ENCODE data around the gene TMEM40. TPM values are rescaled to one million over a fixed set of nuclear protein-coding genes. Genes with fewer than 3 reads are reported as not detected.
"Not testable (repeated sequence)": the region's sequence is repeated elsewhere in the genome, so short reads cannot be mapped to it uniquely, and the experiment has no call there.

TMEM40 gene
- total RNA-seq, 1 donor from 2014 or later, result 0.54 TPM

GRCh38 chr3:12727937-12728336, 31.1 kb downstream of the TMEM40 start:
- intact Hi-C loops (cut with DNase I), result loop anchor here (5.0 to 10.0 kb wide), 2 partner anchors 69 to 593 kb away; partner anchors contain the start of gene CAND2
- DNase-seq (ENCODE audit: low spot score), result no peak

GRCh38 chr3:12727481-12727880, 31.6 kb downstream of the TMEM40 start:
- intact Hi-C loops (cut with DNase I), result loop anchor here (5.0 to 10.0 kb wide), 2 partner anchors 70 to 593 kb away; partner anchors contain the start of gene CAND2

GRCh38 chr3:12725436-12725835, 33.6 kb downstream of the TMEM40 start:
- no peak for DNase-seq (ENCODE audit: low spot score)
- intact Hi-C loops (cut with DNase I), result loop anchor here (5.0 to 10.0 kb wide), 2 partner anchors 72 to 591 kb away; partner anchors contain the start of gene CAND2

More at GRCh38 chr3:12727481-12727880, 31.6 kb downstream of the TMEM40 start:
- DNase-seq (ENCODE audit: low spot score), result no peak

- no peak for DNase-seq (ENCODE audit: low spot score)
- intact Hi-C loops (cut with DNase I), result loop anchor here (5.0 to 10.0 kb wide), 4 partner anchors 73 to 590 kb away; partner anchors contain the start of genes CAND2, MKRN2 and TSEN2
Measured at GRCh38 chr3:12724794-12725193, 34.3 kb downstream of the TMEM40 start.

GRCh38 chr3:12723362-12723761, 35.7 kb downstream of the TMEM40 start:
- intact Hi-C loops (cut with DNase I), result loop anchor here (5.0 to 10.0 kb wide), 3 partner anchors 166 to 589 kb away; partner anchors contain the start of genes MKRN2 and TSEN2

GRCh38 chr3:12722226-12722625, 36.8 kb downstream of the TMEM40 start:
- no peak for DNase-seq (ENCODE audit: low spot score)
- intact Hi-C loops (cut with DNase I), result loop anchor here (5.0 to 10.0 kb wide), 3 partner anchors 165 to 587 kb away; partner anchors contain the start of genes MKRN2 and TSEN2

More at GRCh38 chr3:12723362-12723761, 35.7 kb downstream of the TMEM40 start:
- DNase-seq (ENCODE audit: low spot score), result not testable (repeated sequence)

GRCh38 chr3:12719984-12720898, 38.8 kb downstream of the TMEM40 start:
- intact Hi-C loops (cut with DNase I), result loop anchor here (5.0 to 10.0 kb wide), 3 partner anchors 163 to 585 kb away; partner anchors contain the start of genes MKRN2 and TSEN2
- peak; percentile 85 for DNase-seq (ENCODE audit: low spot score)

GRCh38 chr3:12719541-12719940, 39.5 kb downstream of the TMEM40 start:
- DNase-seq (ENCODE audit: low spot score), result no peak
- intact Hi-C loops (cut with DNase I), result no loop called here

- DNase-seq (ENCODE audit: low spot score), result no peak
- intact Hi-C loops (cut with DNase I), result no loop called here
Measured at GRCh38 chr3:12716605-12717151, 42.4 kb downstream of the TMEM40 start.

- DNase-seq (ENCODE audit: low spot score), result no peak
- intact Hi-C loops (cut with DNase I), result loop anchor here (5.0 kb wide), 1 partner anchor 93 kb away; no protein-coding TSS in a partner anchor
Measured at GRCh38 chr3:12714278-12714677, 44.8 kb downstream of the TMEM40 start.

- intact Hi-C loops (cut with DNase I), result loop anchor here (5.0 kb wide), 1 partner anchor 97 kb away; no protein-coding TSS in a partner anchor
- no peak for DNase-seq (ENCODE audit: low spot score)
Measured at GRCh38 chr3:12710062-12710461, 49.0 kb downstream of the TMEM40 start.

GRCh38 chr3:12709334-12709733, 49.7 kb downstream of the TMEM40 start:
- DNase-seq (ENCODE audit: low spot score), result no peak
- intact Hi-C loops (cut with DNase I), result no loop called here

- DNase-seq (ENCODE audit: low spot score), result no peak
- intact Hi-C loops (cut with DNase I), result no loop called here
Measured at GRCh38 chr3:12708584-12709192, 50.4 kb downstream of the TMEM40 start.

- intact Hi-C loops (cut with DNase I), result loop anchor here (2.0 kb wide), 1 partner anchor 135 kb away; no protein-coding TSS in a partner anchor
- no peak for DNase-seq (ENCODE audit: low spot score)
Measured at GRCh38 chr3:12707449-12707848, 51.6 kb downstream of the TMEM40 start.

- intact Hi-C loops (cut with DNase I), result loop anchor here (2.0 kb wide), 1 partner anchor 136 kb away; no protein-coding TSS in a partner anchor
- DNase-seq (ENCODE audit: low spot score), result no peak
Measured at GRCh38 chr3:12706504-12707253, 52.4 kb downstream of the TMEM40 start.

- intact Hi-C loops (cut with DNase I), result loop anchor here (2.0 kb wide), 1 partner anchor 137 kb away; no protein-coding TSS in a partner anchor
- no peak for DNase-seq (ENCODE audit: low spot score)
Measured at GRCh38 chr3:12705981-12706380, 53.1 kb downstream of the TMEM40 start.

- no peak for DNase-seq (ENCODE audit: low spot score)
- intact Hi-C loops (cut with DNase I), result no loop called here
Measured at GRCh38 chr3:12705374-12705926, 53.6 kb downstream of the TMEM40 start.

GRCh38 chr3:12702501-12702900, 56.6 kb downstream of the TMEM40 start:
- no peak for DNase-seq (ENCODE audit: low spot score)

More at GRCh38 chr3:12702501-12702900, 56.6 kb downstream of the TMEM40 start:
- intact Hi-C loops (cut with DNase I), result no loop called here
